GM18507 (cell line): ENCODE results near the gene CNGA3.

Experiments
- DNase-seq: peaks from one replicate; pipeline ENCODE4 v3.0.0; 2011; ENCODE audit warnings: low read depth; ENCODE audit not compliant: insufficient read length; ENCODE audit errors: extremely low spot score
- FAIRE-seq: peaks from 2 replicates; lab custom pipeline; 2011; peaks lifted over from hg19 to GRCh38; lab: Jason Lieb, UNC

The CNGA3 gene

GRCh38 chr2:98374286-98374685 is 28.0 kb downstream of the CNGA3 start:
- DNase-seq (no peak), FAIRE-seq (no peak)

- FAIRE-seq: no peak
- DNase-seq: no peak
Observed at GRCh38 chr2:98374958-98375570, 28.8 kb downstream of the CNGA3 start.

- DNase-seq (no peak), FAIRE-seq (no peak)
Observed at GRCh38 chr2:98376301-98376910, 30.1 kb downstream of the CNGA3 start.

GRCh38 chr2:98376996-98377395 is 30.7 kb downstream of the CNGA3 start:
- DNase-seq: no peak
- FAIRE-seq: no peak

GRCh38 chr2:98377544-98377943 is 31.3 kb downstream of the CNGA3 start:
- FAIRE-seq (no peak), DNase-seq (no peak)

- DNase-seq (no peak), FAIRE-seq (no peak)
Observed at GRCh38 chr2:98378196-98378595, 31.9 kb downstream of the CNGA3 start.

GRCh38 chr2:98378901-98379300 is 32.6 kb downstream of the CNGA3 start:
- DNase-seq: no peak
- no peak for FAIRE-seq

GRCh38 chr2:98379311-98380202 is 33.3 kb downstream of the CNGA3 start:
- DNase-seq: no peak
- FAIRE-seq: no peak

GRCh38 chr2:98380203-98380535 is 33.9 kb downstream of the CNGA3 start:
- DNase-seq (no peak), FAIRE-seq (no peak)

GRCh38 chr2:98381494-98381893 is 35.2 kb downstream of the CNGA3 start:
- no peak for DNase-seq
- no peak for FAIRE-seq

GRCh38 chr2:98382086-98382485 is 35.8 kb downstream of the CNGA3 start:
- DNase-seq (no peak), FAIRE-seq (no peak)

GRCh38 chr2:98382739-98383138 is 36.5 kb downstream of the CNGA3 start:
- DNase-seq (no peak), FAIRE-seq (no peak)

GRCh38 chr2:98383166-98383565 is 36.9 kb downstream of the CNGA3 start:
- no peak for DNase-seq

GRCh38 chr2:98385050-98385699 is 38.9 kb downstream of the CNGA3 start:
- DNase-seq (peak; percentile 69), FAIRE-seq (peak; percentile 90)

More at GRCh38 chr2:98383166-98383565, 36.9 kb downstream of the CNGA3 start:
- no peak for FAIRE-seq

- DNase-seq: no peak
- FAIRE-seq: no peak
Observed at GRCh38 chr2:98387478-98387877, 41.2 kb downstream of the CNGA3 start.

- FAIRE-seq (no peak), DNase-seq (no peak)
Observed at GRCh38 chr2:98388081-98388480, 41.8 kb downstream of the CNGA3 start.

GRCh38 chr2:98388601-98389250 is 42.5 kb downstream of the CNGA3 start:
- no peak for DNase-seq

GRCh38 chr2:98389251-98389605 is 43.0 kb downstream of the CNGA3 start:
- no peak for DNase-seq
- no peak for FAIRE-seq

More at GRCh38 chr2:98388601-98389250, 42.5 kb downstream of the CNGA3 start:
- no peak for FAIRE-seq

- DNase-seq (no peak), FAIRE-seq (no peak)
Observed at GRCh38 chr2:98390571-98391476, 44.6 kb downstream of the CNGA3 start.
